ENCODE measurements around the gene DNMBP. TPM values are rescaled to one million over a fixed set of nuclear protein-coding genes. Genes with fewer than 3 reads are reported as not detected.
"Not testable (repeated sequence)": the region's sequence is repeated elsewhere in the genome, so short reads cannot be mapped to it uniquely, and the experiment has no call there.

Gene DNMBP
- polyA plus RNA-seq, 1 experiment, result 16.3 TPM

DNA sequence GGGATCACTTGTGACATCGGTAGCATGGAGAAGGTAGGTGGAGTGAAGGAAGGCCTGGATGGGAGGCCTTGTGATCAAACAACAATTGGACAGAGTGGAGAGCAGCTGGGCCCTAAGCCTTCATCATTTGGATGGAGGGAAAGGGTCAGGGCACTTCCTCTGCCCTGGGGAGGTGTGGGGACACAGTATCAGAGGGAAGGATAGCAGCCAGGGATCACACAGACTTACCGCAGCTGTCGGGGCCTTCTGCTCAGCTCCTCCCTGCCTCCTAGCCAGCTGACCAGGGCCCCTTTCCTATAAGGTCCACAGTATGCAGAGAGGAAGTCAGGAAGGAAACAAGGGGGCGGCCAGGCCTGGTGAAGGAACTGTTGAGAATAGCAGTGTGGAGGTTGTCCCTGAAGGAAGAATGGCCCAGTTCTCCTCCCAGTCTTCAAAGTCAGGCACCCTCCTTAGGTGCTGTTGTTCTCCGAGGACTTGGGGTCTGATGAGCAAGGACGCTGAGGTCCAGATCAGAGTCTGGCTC is 165.3 kb downstream of the DNMBP start:
- Histone ChIP-seq H3K36me3 (ENCODE audit: control insufficient read depth, insufficient read depth, low read length) (no peaks in the 10 kb centered on the region), H3K4me3 (ENCODE audit: low read depth, low read length) (no peak overlapping the region), H3K27me3 (ENCODE audit: control insufficient read depth, insufficient read depth, low read length) (no peaks in the 10 kb centered on the region)
- DNase-seq (ENCODE audit: low read depth), result no peak
- no peak for TF ChIP-seq CTCF (IDR thresholded peaks at IDR 0.05; ENCODE audit: insufficient read depth, low read depth, low read length)
- CTCF ChIA-PET, result interaction anchor here (0.9 to 9.4 kb wide), 9 partner anchors 9 to 257 kb away, joined by 4 to 199 read pairs (median 10); partner anchors contain the start of genes COX15 and CUTC
- POLR2A ChIA-PET, result no interaction called here

DNA sequence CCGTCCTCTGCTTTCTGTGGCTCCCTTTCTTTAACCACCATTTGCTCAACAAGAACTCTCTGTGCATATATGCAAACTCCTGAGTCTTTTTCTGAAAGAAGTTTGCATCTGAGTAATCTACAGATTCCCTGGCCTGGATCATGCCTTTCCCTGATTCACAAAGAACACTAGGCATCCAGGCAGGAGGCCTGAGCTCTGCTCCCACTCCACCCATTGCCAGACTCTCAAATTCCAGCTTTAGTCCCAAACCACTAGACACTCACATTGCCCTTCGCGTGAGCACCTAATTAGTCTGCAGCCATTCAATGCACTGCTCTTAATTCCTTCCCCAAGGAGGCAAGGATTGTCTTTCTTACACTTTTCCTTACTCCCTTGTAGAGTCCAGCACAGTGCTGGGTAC is 166.4 kb downstream of the DNMBP start:
- no peaks in the 10 kb centered on the region for H3K27me3 ChIP-seq (ENCODE audit: control insufficient read depth, insufficient read depth, low read length)
- TF ChIP-seq CTCF (IDR thresholded peaks at IDR 0.05; ENCODE audit: insufficient read depth, low read depth, low read length), result no peak
- H3K36me3 ChIP-seq (ENCODE audit: control insufficient read depth, insufficient read depth, low read length), result no peaks in the 10 kb centered on the region
- ChIA-PET CTCF (interaction anchor here (0.6 to 9.4 kb wide), 3 partner anchors 111 to 231 kb away, joined by 3 to 199 read pairs (median 3); partner anchors contain the start of genes COX15 and CUTC), POLR2A (no interaction called here)
- no peak overlapping the region for H3K4me3 ChIP-seq (ENCODE audit: low read depth, low read length)
- DNase-seq (ENCODE audit: low read depth), result no peak

DNA sequence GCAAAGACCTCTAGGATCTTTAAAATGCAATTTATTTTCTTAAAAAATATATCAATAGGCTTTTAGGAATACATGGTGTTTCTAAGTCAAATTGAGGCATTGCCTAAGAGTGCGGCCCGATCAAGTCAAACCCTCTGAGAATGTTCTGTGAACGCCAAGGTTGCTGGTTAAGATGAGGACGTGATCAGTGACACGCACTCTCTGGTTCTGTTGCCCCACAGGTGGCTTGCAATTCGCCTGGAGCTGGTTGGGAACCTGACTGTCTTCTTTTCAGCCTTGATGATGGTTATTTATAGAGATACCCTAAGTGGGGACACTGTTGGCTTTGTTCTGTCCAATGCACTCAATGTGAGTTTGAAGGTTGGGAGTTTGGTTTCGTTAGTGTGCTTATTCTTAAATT is 168.0 kb downstream of the DNMBP start:
- POLR2A ChIA-PET, result no interaction called here
- no peaks in the 10 kb centered on the region for H3K36me3 ChIP-seq (ENCODE audit: control insufficient read depth, insufficient read depth, low read length)
- TF ChIP-seq CTCF (IDR thresholded peaks at IDR 0.05; ENCODE audit: insufficient read depth, low read depth, low read length), result no peak
- no peak for DNase-seq (ENCODE audit: low read depth)
- no peak overlapping the region for H3K4me3 ChIP-seq (ENCODE audit: low read depth, low read length)
- no peaks in the 10 kb centered on the region for H3K27me3 ChIP-seq (ENCODE audit: control insufficient read depth, insufficient read depth, low read length)
- CTCF ChIA-PET, result interaction anchor here (1.5 kb wide), 1 partner anchor 204 kb away, joined by 3 read pairs; no protein-coding TSS in a partner anchor

DNA sequence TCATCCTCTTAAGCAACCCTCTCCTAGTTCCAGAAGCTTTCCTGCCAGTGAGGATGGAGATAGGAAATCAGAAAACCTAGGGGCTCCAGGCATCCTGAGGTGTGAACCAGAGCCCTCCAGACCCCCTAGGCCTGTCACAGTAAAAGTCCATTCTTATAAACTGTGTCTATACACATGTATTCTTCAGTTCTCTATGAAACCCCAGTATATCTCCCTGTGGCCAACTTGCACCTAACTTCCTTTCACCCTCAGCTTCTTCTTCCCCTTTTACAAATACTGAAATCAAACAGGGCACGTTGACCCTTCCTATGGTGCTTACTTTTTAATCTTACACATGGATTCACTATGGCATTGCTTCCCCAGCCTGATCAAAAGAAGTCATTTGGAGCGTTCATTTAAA is 168.9 kb downstream of the DNMBP start:
- CTCF ChIA-PET, result interaction anchor here (1.5 kb wide), 1 partner anchor 205 kb away, joined by 3 read pairs; no protein-coding TSS in a partner anchor
- H3K27me3 ChIP-seq (ENCODE audit: control insufficient read depth, insufficient read depth, low read length); POLR2A ChIA-PET; H3K4me3 ChIP-seq (ENCODE audit: low read depth, low read length); DNase-seq (ENCODE audit: low read depth); H3K36me3 ChIP-seq (ENCODE audit: control insufficient read depth, insufficient read depth, low read length): not testable (repeated sequence)

DNA sequence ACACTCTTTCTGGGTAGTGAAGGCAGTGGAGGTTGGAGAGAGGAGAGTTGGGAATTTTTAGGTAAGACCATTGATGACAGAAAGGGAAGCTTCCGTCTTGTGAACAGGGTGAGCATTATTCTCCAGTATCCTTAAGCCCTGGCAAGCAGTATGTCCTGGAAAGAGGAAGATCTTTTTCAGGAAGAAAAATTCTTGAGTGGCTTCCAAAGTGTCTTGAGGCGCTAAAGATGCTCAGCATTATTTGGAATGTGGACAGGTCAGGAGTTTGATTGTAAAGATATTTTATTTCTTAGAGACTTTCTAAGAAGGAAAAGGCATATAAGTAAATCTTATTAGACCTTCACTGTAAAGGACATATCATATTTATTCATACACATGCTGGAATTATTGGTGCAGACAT is 173.0 kb downstream of the DNMBP start:
- no peak for DNase-seq (ENCODE audit: low read depth)
- no peak overlapping the region for H3K4me3 ChIP-seq (ENCODE audit: low read depth, low read length)
- TF ChIP-seq CTCF (IDR thresholded peaks at IDR 0.05; ENCODE audit: insufficient read depth, low read depth, low read length), result no peak
- CTCF ChIA-PET, result interaction anchor here (5.1 kb wide), 1 partner anchor 9 kb away, joined by 25 read pairs; no protein-coding TSS in a partner anchor
- H3K27me3 ChIP-seq (ENCODE audit: control insufficient read depth, insufficient read depth, low read length), result no peaks in the 10 kb centered on the region
- POLR2A ChIA-PET, result no interaction called here
- H3K36me3 ChIP-seq (ENCODE audit: control insufficient read depth, insufficient read depth, low read length), result no peaks in the 10 kb centered on the region

DNA sequence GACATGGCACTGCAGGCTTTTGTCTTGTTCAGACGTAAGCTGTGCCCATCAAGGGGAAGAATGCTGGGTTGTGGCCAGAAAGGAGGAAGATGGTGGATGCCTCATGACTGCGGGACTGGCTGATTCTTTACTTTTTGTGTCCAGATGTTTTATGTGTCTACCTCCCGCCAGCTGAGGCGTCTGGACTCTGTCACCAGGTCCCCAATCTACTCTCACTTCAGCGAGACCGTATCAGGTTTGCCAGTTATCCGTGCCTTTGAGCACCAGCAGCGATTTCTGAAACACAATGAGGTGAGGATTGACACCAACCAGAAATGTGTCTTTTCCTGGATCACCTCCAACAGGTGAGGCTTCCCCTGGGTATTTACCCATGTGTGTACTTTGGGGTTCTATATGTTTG is 173.8 kb downstream of the DNMBP start:
- CTCF ChIA-PET, result interaction anchor here (5.1 kb wide), 1 partner anchor 10 kb away, joined by 25 read pairs; no protein-coding TSS in a partner anchor

More for the DNA sequence above, 173.8 kb downstream of the DNMBP start:
- DNase-seq (ENCODE audit: low read depth), result no peak
- no peaks in the 10 kb centered on the region for H3K36me3 ChIP-seq (ENCODE audit: control insufficient read depth, insufficient read depth, low read length)
- no peak for TF ChIP-seq CTCF (IDR thresholded peaks at IDR 0.05; ENCODE audit: insufficient read depth, low read depth, low read length)
- H3K4me3 ChIP-seq (ENCODE audit: low read depth, low read length), result no peak overlapping the region
- POLR2A ChIA-PET, result no interaction called here
- no peaks in the 10 kb centered on the region for H3K27me3 ChIP-seq (ENCODE audit: control insufficient read depth, insufficient read depth, low read length)

All from BJ (cell line).